SK-N-SH (cell line): ENCODE measurements around the gene FTL. TPM values are rescaled to one million over a fixed set of nuclear protein-coding genes. Genes with fewer than 3 reads are reported as not detected.

ENCODE experiments used
- polyA plus RNA-seq, 3 experiments: library from polyadenylated mRNA; depleted of rRNA; stranded (reverse); fragments of >200 nt; gene quantifications; 2 replicates each; pipeline ENCODE4 v1.2.3, GENCODE V29; 2012
- small RNA-seq, 7 experiments: library from RNA; depleted of rRNA; stranded (forward); fragments of <200 nt; gene quantifications; one replicate each; pipeline ENCODE3, GENCODE V24; 2012

FTL gene
- polyA plus RNA-seq, 1 of the 3 experiments (the other 2 are of a cell fraction): 875 TPM

Small RNA genes within 50 kb of the gene (small RNA-seq; reads per million reads assigned to genes)
- gene AC026803.1 (0 reads per million in 7 experiments), gene MIR6798 (0 to 0.64 (median 0) reads per million in 7 experiments)

Other genes starting within 250 kb of the FTL start
- 0.70 and 1.1 TPM in 2 replicates for gene MAMSTR, start 245.6 kb upstream of the FTL start, polyA plus RNA-seq (2012; rRNA removed)
- 0.36 and 0.41 TPM in 2 replicates for gene RASIP1, start 224.7 kb upstream of the FTL start, polyA plus RNA-seq (2012; rRNA removed)
- gene IZUMO1, start 218.4 kb upstream of the FTL start, polyA plus RNA-seq (2012; rRNA removed): 0.03 TPM in 2 replicates
- gene FUT1, start 212.7 kb upstream of the FTL start, polyA plus RNA-seq (2012; rRNA removed): 0.03 and 0.08 TPM in 2 replicates
- not detected in 2 replicates for gene FGF21, start 209.8 kb upstream of the FTL start, polyA plus RNA-seq (2012; rRNA removed)
- 70.6 and 71.6 TPM in 2 replicates for gene BCAT2, start 154.3 kb upstream of the FTL start, polyA plus RNA-seq (2012; rRNA removed)
- gene HSD17B14, start 128.8 kb upstream of the FTL start, polyA plus RNA-seq (2012; rRNA removed): 27.9 and 29.7 TPM in 2 replicates
- 4.7 and 5.6 TPM in 2 replicates for gene PLEKHA4, start 96.7 kb upstream of the FTL start, polyA plus RNA-seq (2012; rRNA removed)
- gene PPP1R15A, start 92.9 kb upstream of the FTL start, polyA plus RNA-seq (2012; rRNA removed): 62.3 and 73.7 TPM in 2 replicates
- gene TULP2, start 66.6 kb upstream of the FTL start, polyA plus RNA-seq (2012; rRNA removed): 0.03 and 0.08 TPM in 2 replicates
- 259 and 397 TPM in 2 replicates for gene NUCB1, start 65.0 kb upstream of the FTL start, polyA plus RNA-seq (2012; rRNA removed)
- 0.31 and 0.72 TPM in 2 replicates for gene DHDH, start 31.6 kb upstream of the FTL start, polyA plus RNA-seq (2012; rRNA removed)
- gene BAX, start 10.4 kb upstream of the FTL start, polyA plus RNA-seq (2012; rRNA removed): 278 and 640 TPM in 2 replicates
- gene GYS1, start 28.0 kb downstream of the FTL start, polyA plus RNA-seq (2012; rRNA removed): 24.1 and 25.3 TPM in 2 replicates
- gene RUVBL2, start 28.6 kb downstream of the FTL start, polyA plus RNA-seq (2012; rRNA removed): 411 and 459 TPM in 2 replicates
- 0.13 and 0.23 TPM in 2 replicates for gene LHB, start 51.8 kb downstream of the FTL start, polyA plus RNA-seq (2012; rRNA removed)
- 0.10 TPM in 1 of 2 replicates, not detected in the other for gene CGB3, start 59.0 kb downstream of the FTL start, polyA plus RNA-seq (2012; rRNA removed)
- 0.50 and 0.64 TPM in 2 replicates for gene CGB2, start 66.6 kb downstream of the FTL start, polyA plus RNA-seq (2012; rRNA removed)
- gene CGB1, start 71.6 kb downstream of the FTL start, polyA plus RNA-seq (2012; rRNA removed): not detected in 2 replicates
- 0.11 and 0.16 TPM in 2 replicates for gene CGB5, start 78.5 kb downstream of the FTL start, polyA plus RNA-seq (2012; rRNA removed)
- gene CGB8, start 83.8 kb downstream of the FTL start, polyA plus RNA-seq (2012; rRNA removed): 0.13 TPM in 1 of 2 replicates, not detected in the other
- gene CGB7, start 92.4 kb downstream of the FTL start, polyA plus RNA-seq (2012; rRNA removed): 2.0 and 2.1 TPM in 2 replicates
- gene NTF4, start 99.5 kb downstream of the FTL start, polyA plus RNA-seq (2012; rRNA removed): 0.66 and 1.6 TPM in 2 replicates
- gene KCNA7, start 107.4 kb downstream of the FTL start, polyA plus RNA-seq (2012; rRNA removed): 0.02 TPM in 1 of 2 replicates, not detected in the other
- 272 and 359 TPM in 2 replicates for gene SNRNP70, start 120.1 kb downstream of the FTL start, polyA plus RNA-seq (2012; rRNA removed)
- 20.8 and 21.1 TPM in 2 replicates for gene LIN7B, start 149.1 kb downstream of the FTL start, polyA plus RNA-seq (2012; rRNA removed)
- 2.6 and 3.0 TPM in 2 replicates for gene C19orf73, start 153.8 kb downstream of the FTL start, polyA plus RNA-seq (2012; rRNA removed)
- gene PPFIA3, start 154.2 kb downstream of the FTL start, polyA plus RNA-seq (2012; rRNA removed): 5.7 and 5.8 TPM in 2 replicates
- gene HRC, start 190.1 kb downstream of the FTL start, polyA plus RNA-seq (2012; rRNA removed): not detected in 2 replicates
- 16.9 and 20.6 TPM in 2 replicates for gene TRPM4, start 192.5 kb downstream of the FTL start, polyA plus RNA-seq (2012; rRNA removed)